Vagina (tissue), 2 donors: Measurements from ENCODE around the gene PCGF3. TPM values are rescaled to one million over a fixed set of nuclear protein-coding genes. Genes with fewer than 3 reads are reported as not detected.

Source experiments
- DNase-seq, 2 donors: peaks; one replicate each; pipeline ENCODE4 v3.0.0-alpha.2; 2017; ENCODE audit errors: extremely low spot score in 2 of 2
- H3K27ac ChIP-seq: fragments of 200-600 bp; sonication (generic); one replicate; pipeline ENCODE4 v1.5.1; 2019
- H3K27me3 ChIP-seq: fragments of 200-600 bp; sonication (generic); one replicate; pipeline ENCODE4 v1.5.1; 2019
- H3K36me3 ChIP-seq, 2 donors: fragments of 200-600 bp; sonication (generic); one replicate each; pipeline ENCODE4 v1.5.1; 2017 to 2019
- H3K4me1 ChIP-seq: fragments of 200-600 bp; sonication (generic); one replicate; pipeline ENCODE4 v1.5.1; 2019
- H3K4me3 ChIP-seq, 2 donors: fragments of 200-600 bp; sonication (generic); 1 replicate in 1 of 2; 2 replicates in 1 of 2; pipeline ENCODE4 v1.5.1; 2016 to 2019
- H3K9me3 ChIP-seq: fragments of 200-600 bp; sonication (generic); one replicate; pipeline ENCODE4 v1.5.1; 2019
- POLR2A ChIP-seq, 2 donors: fragments of 450-650 bp; IDR thresholded peaks; one replicate each; pipeline ENCODE4 v1.6.1; 2017; ENCODE audit warnings: antibody characterized with exemption in 2 of 2, mild to moderate bottlenecking in 2 of 2, moderate library complexity in 2 of 2
- POLR2AphosphoS5 ChIP-seq, 2 donors: sonication (generic); formaldehyde crosslinking; IDR thresholded peaks; one replicate each; pipeline ENCODE4 v1.9.0; 2017; ENCODE audit warnings: antibody characterized with exemption in 2 of 2, mild to moderate bottlenecking in 2 of 2, low read depth in 1 of 2; ENCODE audit not compliant: insufficient read depth in 1 of 2
- intact Hi-C: fragments of 100-400 bp; cut with DNase I; formaldehyde crosslinking; loops from one replicate; pipeline ENCODE4 v1.15.1; 2023
- total RNA-seq: library from RNA; depleted of rRNA; stranded (reverse); fragments of >200 nt; gene quantifications from one replicate; pipeline ENCODE4 v1.2.3, GENCODE V29; 2016
- TF ChIP-seq, protein P1 (sequence below), 3 experiments: fragments of 450-650 bp in 2 of 3; fragments of 200-600 bp in 1 of 3; sonication (generic) in 1 of 3; IDR thresholded peaks; one replicate each; pipeline ENCODE4 v1.5.1; 2017 to 2019; ENCODE audit warnings: antibody characterized with exemption in 3 of 3, mild to moderate bottlenecking in 2 of 3, moderate library complexity in 2 of 3

The PCGF3 gene
- total RNA-seq, 1 donor from 2014 or later = 64.8 TPM

DNA sequence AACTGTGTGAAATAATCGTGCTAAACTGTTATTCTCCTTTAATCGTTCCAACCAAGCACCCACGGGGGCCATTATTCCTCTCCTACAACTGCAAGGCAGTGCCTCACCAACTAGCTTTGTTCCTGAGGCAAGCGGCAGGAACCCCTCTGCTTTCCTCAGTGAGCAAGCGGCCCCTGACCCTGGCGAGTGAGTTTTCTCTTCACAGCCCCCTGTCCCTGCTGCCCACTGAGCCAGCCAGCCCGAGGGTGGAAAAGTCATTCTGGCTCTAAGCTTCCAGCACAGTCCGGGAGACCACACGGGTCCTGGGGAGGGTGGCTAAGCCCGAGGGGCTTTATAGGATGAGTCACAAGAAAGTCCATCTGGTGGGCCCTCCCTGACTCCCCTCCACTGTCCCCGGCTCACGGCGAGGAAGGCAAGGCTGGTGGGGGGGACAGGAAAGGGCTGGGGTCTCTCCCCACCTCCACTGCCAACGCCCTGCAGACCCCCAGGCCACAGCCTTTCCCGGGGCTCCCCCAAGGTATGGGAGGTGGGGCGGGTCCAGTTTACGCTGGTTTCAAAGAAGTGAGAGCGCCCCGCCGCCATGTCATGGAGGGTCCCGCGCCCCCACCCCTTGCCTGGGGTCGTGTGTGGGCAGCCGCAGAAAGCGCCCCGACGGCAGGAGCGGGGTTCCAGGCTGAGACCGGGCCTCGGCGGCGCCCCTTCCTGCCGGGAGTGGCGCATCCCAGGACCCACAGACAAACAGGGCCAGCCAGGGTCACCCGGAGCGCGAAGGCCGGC lies 75.3 kb downstream of the PCGF3 start:
- DNase-seq = peak in 1 of 2 donors; percentile 95
- H3K9me3 ChIP-seq = no peaks in the 10 kb centered on the region
- peaks cover 0 to 14% of the 10 kb centered on the region in 2 donors for H3K36me3 ChIP-seq
- peaks cover 70% of the 10 kb centered on the region for H3K4me1 ChIP-seq
- peak overlapping the region; percentile 73 for H3K27ac ChIP-seq
- H3K4me3 ChIP-seq = peak overlapping the region; percentile 74 to 98
- TF ChIP-seq, protein P1, sequence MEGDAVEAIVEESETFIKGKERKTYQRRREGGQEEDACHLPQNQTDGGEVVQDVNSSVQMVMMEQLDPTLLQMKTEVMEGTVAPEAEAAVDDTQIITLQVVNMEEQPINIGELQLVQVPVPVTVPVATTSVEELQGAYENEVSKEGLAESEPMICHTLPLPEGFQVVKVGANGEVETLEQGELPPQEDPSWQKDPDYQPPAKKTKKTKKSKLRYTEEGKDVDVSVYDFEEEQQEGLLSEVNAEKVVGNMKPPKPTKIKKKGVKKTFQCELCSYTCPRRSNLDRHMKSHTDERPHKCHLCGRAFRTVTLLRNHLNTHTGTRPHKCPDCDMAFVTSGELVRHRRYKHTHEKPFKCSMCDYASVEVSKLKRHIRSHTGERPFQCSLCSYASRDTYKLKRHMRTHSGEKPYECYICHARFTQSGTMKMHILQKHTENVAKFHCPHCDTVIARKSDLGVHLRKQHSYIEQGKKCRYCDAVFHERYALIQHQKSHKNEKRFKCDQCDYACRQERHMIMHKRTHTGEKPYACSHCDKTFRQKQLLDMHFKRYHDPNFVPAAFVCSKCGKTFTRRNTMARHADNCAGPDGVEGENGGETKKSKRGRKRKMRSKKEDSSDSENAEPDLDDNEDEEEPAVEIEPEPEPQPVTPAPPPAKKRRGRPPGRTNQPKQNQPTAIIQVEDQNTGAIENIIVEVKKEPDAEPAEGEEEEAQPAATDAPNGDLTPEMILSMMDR (IDR thresholded peaks at IDR 0.05) = no peak
- TF ChIP-seq POLR2AphosphoS5 (IDR thresholded peaks at IDR 0.05; ENCODE audit: insufficient read depth in 1 of 2, low read depth in 1 of 2) = no peak
- TF ChIP-seq POLR2A (IDR thresholded peaks at IDR 0.05) = no peak
- intact Hi-C loops = loop anchor here (5.0 kb wide), 1 partner anchor 109 kb away; the partner anchor contains the start of genes ATP5ME and MYL5
- no peaks in the 10 kb centered on the region for H3K27me3 ChIP-seq

DNA sequence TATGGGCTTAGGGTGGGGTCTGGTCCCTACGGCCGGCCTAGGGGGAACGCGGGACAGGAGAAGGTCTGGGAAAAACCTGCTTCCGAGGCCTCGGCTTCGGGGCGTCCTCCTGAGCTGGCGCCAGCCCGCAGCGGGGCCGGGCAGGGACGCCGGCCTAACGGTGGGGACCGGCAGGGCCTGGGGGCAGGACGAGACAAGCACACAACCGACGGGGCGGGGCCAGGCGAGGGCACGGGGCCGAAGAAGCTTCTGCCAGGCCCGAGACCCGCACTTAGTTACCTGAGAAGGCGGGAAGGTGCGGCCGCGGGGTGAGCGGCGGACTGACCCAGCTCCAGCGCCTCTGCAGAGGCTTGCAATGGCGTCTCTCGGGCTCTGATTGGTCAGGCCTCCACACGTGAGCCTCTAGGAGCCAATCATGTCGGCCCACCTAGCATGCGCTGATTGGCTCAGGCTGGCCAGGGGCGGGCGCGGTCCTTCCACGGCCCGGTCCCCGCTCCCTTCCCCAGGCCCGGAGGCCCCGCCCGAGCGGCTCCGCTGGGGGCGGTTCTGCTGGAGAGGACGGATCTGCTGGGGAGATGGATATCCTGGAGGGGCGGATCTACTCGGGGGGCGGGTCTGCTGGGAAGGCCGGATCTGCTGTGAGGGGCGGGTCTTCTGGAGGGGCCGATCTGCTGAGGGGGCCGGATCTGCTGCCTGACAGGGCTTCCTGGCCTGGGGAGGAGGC lies 76.0 kb downstream of the PCGF3 start:
- Histone ChIP-seq H3K27ac (peak overlapping the region; percentile 75), H3K36me3 (peaks cover 0 to 6% of the 10 kb centered on the region in 2 donors), H3K9me3 (no peaks in the 10 kb centered on the region), H3K4me1 (peaks cover 70% of the 10 kb centered on the region), H3K4me3 (peak overlapping the region; percentile 74 to 98), H3K27me3 (peaks cover 3% of the 10 kb centered on the region)
- TF ChIP-seq, protein P1 (IDR thresholded peaks at IDR 0.05) = no peak
- TF ChIP-seq POLR2AphosphoS5 (IDR thresholded peaks at IDR 0.05; ENCODE audit: insufficient read depth in 1 of 2, low read depth in 1 of 2) = peak; percentile 84 to 100
- peak in 1 of 2 donors; percentile 96 for TF ChIP-seq POLR2A (IDR thresholded peaks at IDR 0.05)
- intact Hi-C loops = loop anchor here (5.0 kb wide), 1 partner anchor 109 kb away; the partner anchor contains the start of genes ATP5ME and MYL5
- DNase-seq = peak; percentile 99 to 100

DNA sequence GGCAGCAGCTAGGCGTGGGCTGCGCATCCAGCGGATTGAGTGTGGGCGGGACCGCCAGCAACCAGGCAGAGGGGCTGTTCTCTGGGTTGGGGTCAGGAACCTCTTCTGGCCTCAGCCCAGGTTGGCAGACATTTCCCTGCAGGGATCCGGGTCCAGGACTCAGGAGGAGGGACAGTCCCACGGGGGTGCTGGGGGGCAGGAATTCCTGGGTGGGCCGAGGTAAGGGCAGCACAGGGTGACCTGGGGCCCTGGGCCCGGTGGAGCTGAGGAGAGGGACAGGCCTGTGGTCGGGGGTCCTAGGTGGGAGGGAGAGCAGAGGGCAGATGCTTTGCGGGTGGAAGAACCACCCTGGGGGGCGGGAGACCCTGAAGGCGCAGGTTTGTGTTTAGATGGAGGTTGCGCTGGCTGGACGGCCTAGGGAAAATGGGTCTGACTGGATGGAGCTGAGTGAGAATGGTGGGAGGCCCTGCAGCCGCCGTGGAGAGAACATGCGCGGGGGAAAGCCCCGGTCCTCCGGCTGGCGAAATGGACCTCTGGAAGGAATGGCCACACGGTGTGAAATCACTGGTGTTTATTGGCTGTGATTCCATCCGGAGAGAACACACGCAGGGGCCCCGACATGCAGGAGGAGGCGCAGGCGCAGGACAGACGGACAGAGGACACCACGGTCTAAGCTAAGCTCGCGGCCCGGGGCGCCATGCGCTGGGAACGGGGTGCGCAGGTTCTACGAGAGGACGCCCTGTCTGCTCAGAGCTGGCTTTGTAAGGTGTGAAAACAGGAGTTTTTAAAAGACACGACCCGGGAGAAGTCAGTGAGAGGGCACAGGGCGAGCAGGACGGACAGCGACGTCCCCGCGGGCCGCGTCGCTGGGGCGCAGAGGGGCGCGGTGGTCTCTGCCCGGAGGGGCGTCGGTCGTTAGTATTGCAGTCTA lies 79.0 kb downstream of the PCGF3 start:
- H3K36me3 ChIP-seq = no peaks in the 10 kb centered on the region

GRCh38 chr4:785332-786073 lies 79.9 kb downstream of the PCGF3 start:
- intact Hi-C loops = no loop called here
- TF ChIP-seq, protein P1 (IDR thresholded peaks at IDR 0.05) = no peak
- TF ChIP-seq POLR2A (IDR thresholded peaks at IDR 0.05) (no peak), POLR2AphosphoS5 (IDR thresholded peaks at IDR 0.05; ENCODE audit: insufficient read depth in 1 of 2, low read depth in 1 of 2) (no peak)
- no peaks in the 10 kb centered on the region for H3K36me3 ChIP-seq
- no peaks in the 10 kb centered on the region for H3K9me3 ChIP-seq
- peaks cover 7% of the 10 kb centered on the region for H3K27me3 ChIP-seq
- peaks cover 44% of the 10 kb centered on the region for H3K4me1 ChIP-seq
- no peak for DNase-seq
- H3K27ac ChIP-seq = peak overlapping the region; percentile 24
- H3K4me3 ChIP-seq = peak overlapping the region; percentile 42 to 52

More for the DNA sequence above, 79.0 kb downstream of the PCGF3 start:
- Histone ChIP-seq H3K4me1 (peaks cover 53% of the 10 kb centered on the region), H3K9me3 (no peaks in the 10 kb centered on the region), H3K27ac (no peak overlapping the region), H3K27me3 (peaks cover 7% of the 10 kb centered on the region), H3K4me3 (no peak overlapping the region)
- no peak for TF ChIP-seq POLR2AphosphoS5 (IDR thresholded peaks at IDR 0.05; ENCODE audit: insufficient read depth in 1 of 2, low read depth in 1 of 2)
- TF ChIP-seq, protein P1 (IDR thresholded peaks at IDR 0.05) = no peak
- no peak for TF ChIP-seq POLR2A (IDR thresholded peaks at IDR 0.05)
- intact Hi-C loops = loop anchor here (5.0 kb wide), 1 partner anchor 112 kb away; the partner anchor contains the start of genes ATP5ME and MYL5
- DNase-seq = peak in 1 of 2 donors; percentile 89
